ENCODE measurements around the gene ACTR5.

The ACTR5 gene

GRCh38 chr20:38729767-38730166 lies 18.5 kb upstream of the ACTR5 start:
- DNase-seq: no peak

GRCh38 chr20:38730167-38730988 lies 17.9 kb upstream of the ACTR5 start:
- DNase-seq: no peak

GRCh38 chr20:38730989-38731737 lies 17.1 kb upstream of the ACTR5 start:
- peak; percentile 76 for DNase-seq

- no peak for DNase-seq
These were observed 16.5 kb upstream of the ACTR5 start for GRCh38 chr20:38731738-38732113.

- no peak for DNase-seq
These were observed 15.3 kb upstream of the ACTR5 start for GRCh38 chr20:38732981-38733380.

GRCh38 chr20:38735172-38735571 lies 13.1 kb upstream of the ACTR5 start:
- DNase-seq: no peak

GRCh38 chr20:38737887-38738286 lies 10.4 kb upstream of the ACTR5 start:
- DNase-seq: no peak

- DNase-seq: no peak
These were observed 2.5 kb upstream of the ACTR5 start for GRCh38 chr20:38745757-38746156.

- DNase-seq: no peak
These were observed 664 bp upstream of the ACTR5 start for GRCh38 chr20:38747495-38748096.

GRCh38 chr20:38748861-38749149 lies 545 bp downstream of the ACTR5 start:
- peak; percentile 41 for DNase-seq

GRCh38 chr20:38751360-38751976 lies 3.2 kb downstream of the ACTR5 start:
- peak; percentile 30 for DNase-seq

- DNase-seq: no peak
These were observed 3.8 kb downstream of the ACTR5 start for GRCh38 chr20:38752029-38752428.

GRCh38 chr20:38754924-38755323 lies 6.7 kb downstream of the ACTR5 start:
- DNase-seq: no peak

GRCh38 chr20:38755324-38755910 lies 7.2 kb downstream of the ACTR5 start:
- no peak for DNase-seq

GRCh38 chr20:38757145-38757775 lies 9.0 kb downstream of the ACTR5 start:
- no peak for DNase-seq

- no peak for DNase-seq
These were observed 10.8 kb downstream of the ACTR5 start for GRCh38 chr20:38759106-38759505.

- DNase-seq: no peak
These were observed 12.7 kb downstream of the ACTR5 start for GRCh38 chr20:38760978-38761377.

GRCh38 chr20:38762174-38762573 lies 13.9 kb downstream of the ACTR5 start:
- no peak for DNase-seq

GRCh38 chr20:38763616-38764015 lies 15.4 kb downstream of the ACTR5 start:
- no peak for DNase-seq

GRCh38 chr20:38764567-38765318 lies 16.5 kb downstream of the ACTR5 start:
- DNase-seq: peak; percentile 36

- no peak for DNase-seq
These were observed 17.8 kb downstream of the ACTR5 start for GRCh38 chr20:38766071-38766470.

All from activated T-cell treated with anti-CD3 and anti-CD28 coated beads for 4 hours (primary cell).